SK-N-SH (cell line): ENCODE data around the gene B3GALNT2. TPM values are rescaled to one million over a fixed set of nuclear protein-coding genes. Genes with fewer than 3 reads are reported as not detected.
"Not testable (repeated sequence)": the region's sequence is repeated elsewhere in the genome, so short reads cannot be mapped to it uniquely, and the experiment has no call there.

Experiments
- CTCF ChIA-PET: fragments of 300-600, 350-600 bp; formaldehyde crosslinking; extraction: SDS; loops from one replicate; lab custom pipeline; 2021; lab: Yijun Ruan, JAX
- POLR2A ChIA-PET: fragments of 350-600 bp; sonication (Branson Sonifier 250); formaldehyde crosslinking; extraction: SDS; loops from one replicate; lab custom pipeline; 2020; ENCODE audit warnings: antibody characterized with exemption, inconsistent platforms; lab: Yijun Ruan, JAX
- DNase-seq: peaks from one replicate; pipeline ENCODE4 v3.0.0; 2012
- H2AFZ ChIP-seq: fragments of 200-600 bp; sonication (generic); 2 replicates; pipeline ENCODE4 v1.8.1; 2016; ENCODE audit warnings: antibody characterized with exemption, mild to moderate bottlenecking, low read depth
- H3F3A ChIP-seq: fragments of 200-600 bp; sonication (generic); replicated peaks from 2 replicates; pipeline ENCODE3; 2016; ENCODE audit warnings: antibody characterized with exemption, mild to moderate bottlenecking; ENCODE audit not compliant: insufficient read depth
- H3K27ac ChIP-seq, 2 experiments: fragments of 200-500 bp in 1 of 2; fragments of 200-600 bp in 1 of 2; sonication (Bioruptor generic) in 1 of 2; sonication (generic), shearing (Covaris generic) in 1 of 2; 2 replicates each; pipeline versions ENCODE4 v1.5.1 to v1.6.1; 2014 to 2016; ENCODE audit warnings: low read depth in 2 of 2, inconsistent platforms in 1 of 2, low read length in 1 of 2, mild to moderate bottlenecking in 1 of 2, mixed read lengths in 1 of 2
- H3K27me3 ChIP-seq: fragments of 200-600 bp; sonication (generic), shearing (Covaris generic); 2 replicates; pipeline ENCODE4 v1.6.1; 2016; ENCODE audit warnings: mixed run types; ENCODE audit not compliant: insufficient read depth
- H3K36me3 ChIP-seq, 2 experiments: fragments of 200-500 bp in 1 of 2; fragments of 200-600 bp in 1 of 2; sonication (Bioruptor generic) in 1 of 2; sonication (generic) in 1 of 2; replicated peaks in 1 of 2; 2 replicates each; pipeline versions ENCODE3 to v1.5.1; 2014 to 2016; ENCODE audit warnings: low read length in 1 of 2, mild to moderate bottlenecking in 1 of 2; ENCODE audit not compliant: insufficient read depth in 2 of 2, control insufficient read depth in 1 of 2
- H3K4me1 ChIP-seq, 2 experiments: fragments of 200-500 bp in 1 of 2; fragments of 200-600 bp in 1 of 2; sonication (Bioruptor generic) in 1 of 2; sonication (generic), shearing (Covaris generic) in 1 of 2; 2 replicates each; pipeline versions ENCODE4 v1.5.1 to v1.6.1; 2014 to 2016; ENCODE audit warnings: low read depth in 1 of 2, low read length in 1 of 2, mixed run types in 1 of 2; ENCODE audit not compliant: insufficient read depth in 2 of 2, control insufficient read depth in 1 of 2
- H3K4me2 ChIP-seq: fragments of 200-600 bp; sonication (generic), shearing (Covaris generic); 2 replicates; pipeline ENCODE4 v1.6.1; 2017; ENCODE audit warnings: mixed run types
- H3K4me3 ChIP-seq, 2 experiments: fragments of 200-500 bp in 1 of 2; fragments of 200-600 bp in 1 of 2; sonication (Bioruptor generic) in 1 of 2; sonication (generic), shearing (Covaris generic) in 1 of 2; 2 replicates each; pipeline versions ENCODE4 v1.5.1 to v1.8.1; 2014 to 2016; ENCODE audit warnings: low read depth in 2 of 2, inconsistent platforms in 1 of 2, low read length in 1 of 2, mild to moderate bottlenecking in 1 of 2, mixed read lengths in 1 of 2, moderate library complexity in 1 of 2
- H3K79me2 ChIP-seq: fragments of 200-600 bp; sonication (generic); 2 replicates; pipeline ENCODE4 v1.8.1; 2017; ENCODE audit warnings: mild to moderate bottlenecking; ENCODE audit not compliant: insufficient read depth
- H3K9ac ChIP-seq: fragments of 200-600 bp; sonication (generic); 2 replicates; pipeline ENCODE4 v1.6.1; 2017; ENCODE audit warnings: mixed run types
- H3K9me2 ChIP-seq: fragments of 200-600 bp; sonication (generic); 2 replicates; pipeline ENCODE4 v1.6.1; 2017; ENCODE audit warnings: mixed run types
- H3K9me3 ChIP-seq: fragments of 200-600 bp; sonication (generic); 2 replicates; pipeline ENCODE4 v1.6.1; 2017; ENCODE audit warnings: mixed run types, mild to moderate bottlenecking, moderate library complexity
- H4K20me1 ChIP-seq: fragments of 200-600 bp; sonication (generic); 2 replicates; pipeline ENCODE4 v1.6.1; 2017; ENCODE audit warnings: mild to moderate bottlenecking, mixed run types; ENCODE audit not compliant: insufficient read depth
- CHD2 ChIP-seq: fragments of 150-350 bp; IDR thresholded peaks from 2 replicates; pipeline ENCODE4 v1.6.1; 2018; ENCODE audit warnings: low read length; ENCODE audit not compliant: partially characterized antibody
- CTCF ChIP-seq: fragments of 200-600 bp; sonication (generic); IDR thresholded peaks from 2 replicates; pipeline ENCODE4 v1.6.1; 2017; ENCODE audit warnings: antibody characterized with exemption, mild to moderate bottlenecking, moderate library complexity
- EP300 ChIP-seq, 2 experiments: IDR thresholded peaks; 2 replicates each; pipeline versions ENCODE4 v1.4.0 to v1.6.1; 2012; ENCODE audit warnings: borderline replicate concordance in 1 of 2, low read depth in 1 of 2, low read length in 1 of 2
- EZH2phosphoT487 ChIP-seq: fragments of 200-600 bp; sonication (generic); IDR thresholded peaks from 2 replicates; pipeline ENCODE4 v1.6.1; 2017; ENCODE audit warnings: low read depth, mixed run types, mild to moderate bottlenecking, antibody characterized with exemption, moderate library complexity, borderline replicate concordance
- FOSL2 ChIP-seq: IDR thresholded peaks from 2 replicates; pipeline ENCODE4 v1.4.0; 2012; ENCODE audit warnings: low read depth, mild to moderate bottlenecking, moderate library complexity, borderline replicate concordance
- FOXJ3 ChIP-seq: sonication (generic); formaldehyde crosslinking; IDR thresholded peaks from 2 replicates; pipeline ENCODE4 v1.5.1; 2020; ENCODE audit warnings: mild to moderate bottlenecking, missing genetic modification reagents
- GATA2 ChIP-seq: sonication (generic); formaldehyde crosslinking; IDR thresholded peaks from 2 replicates; pipeline ENCODE4 v1.5.0; 2020; ENCODE audit warnings: mild to moderate bottlenecking, missing genetic modification reagents
- MAX ChIP-seq: IDR thresholded peaks from 2 replicates; pipeline ENCODE4 v1.4.0; 2012; ENCODE audit warnings: low read depth
- MEF2A ChIP-seq: IDR thresholded peaks from 2 replicates; pipeline ENCODE4 v1.4.0; 2012; ENCODE audit warnings: low read depth, borderline replicate concordance
- NFIC ChIP-seq: IDR thresholded peaks from 2 replicates; pipeline ENCODE4 v1.4.0; 2012; ENCODE audit warnings: borderline replicate concordance
- NRF1 ChIP-seq: IDR thresholded peaks from 2 replicates; pipeline ENCODE4 v1.6.1; 2012; ENCODE audit warnings: low read depth, mild to moderate bottlenecking, low read length
- PBX3 ChIP-seq: IDR thresholded peaks from 2 replicates; pipeline ENCODE4; 2012
- RCOR1 ChIP-seq: fragments of 150-350 bp; IDR thresholded peaks from 2 replicates; pipeline ENCODE4 v1.6.1; 2017; ENCODE audit warnings: antibody characterized with exemption, low read length
- SMC3 ChIP-seq: IDR thresholded peaks from 2 replicates; pipeline ENCODE4 v1.6.1; 2012; ENCODE audit warnings: low read depth, low read length, improper control_type of control experiment
- ZBTB33 ChIP-seq: IDR thresholded peaks from 2 replicates; pipeline ENCODE4 v1.4.0; 2012; ENCODE audit warnings: low read depth, borderline replicate concordance
- WGBS: methylation state at CpG from one replicate; pipeline ENCODE4 v1.1.6; 2017; ENCODE audit warnings: low lambda C conversion rate; 5-methylcytosine and 5-hydroxymethylcytosine counted together
- polyA plus RNA-seq, 3 experiments: library from polyadenylated mRNA; depleted of rRNA; stranded (reverse); fragments of >200 nt; gene quantifications; 2 replicates each; pipeline ENCODE4 v1.2.3, GENCODE V29; 2012

Gene B3GALNT2
- polyA plus RNA-seq, 1 of the 3 experiments (the other 2 are of a cell fraction): 15.5 TPM

GRCh38 chr1:235470741-235471439, 33.4 kb downstream of the B3GALNT2 start:
- TF ChIP-seq MAX (no peak), EZH2phosphoT487 (no peak), GATA2 (no peak), EP300 (IDR thresholded peaks at IDR 0.05; ENCODE audit: borderline replicate concordance in 1 of 2, low read depth in 1 of 2, low read length in 1 of 2) (no peak), PBX3 (no peak), FOXJ3 (CRISPR knock-in tag) (no peak)
- no peaks in the 10 kb centered on the region for H3K79me2 ChIP-seq
- H3K9ac ChIP-seq: no peak overlapping the region
- no peak overlapping the region for H3K27ac ChIP-seq
- ChIA-PET CTCF (no interaction called here), POLR2A (no interaction called here)
- no peak overlapping the region for H2AFZ ChIP-seq
- no peaks in the 10 kb centered on the region for H3K27me3 ChIP-seq
- 85% methylated on average over 6 of the region's 6 CpGs for WGBS
- DNase-seq: no peak
- H3K4me1 ChIP-seq: no peaks in the 10 kb centered on the region; a peak in 1 of 4 replicates
- no peaks in the 10 kb centered on the region for H4K20me1 ChIP-seq
- H3K4me3 ChIP-seq: no peak overlapping the region
- no peaks in the 10 kb centered on the region for H3K9me3 ChIP-seq
- no peaks in the 10 kb centered on the region for H3K9me2 ChIP-seq
- no peak overlapping the region for H3K4me2 ChIP-seq
- peaks cover 5 to 27% of the 10 kb centered on the region in 2 experiments for H3K36me3 ChIP-seq
- peaks cover 14% of the 10 kb centered on the region for H3F3A ChIP-seq

- WGBS: 96% methylated on average over 2 of the region's 2 CpGs
- POLR2A ChIA-PET, CTCF ChIA-PET, DNase-seq, H3K4me2 ChIP-seq, H4K20me1 ChIP-seq, H3K79me2 ChIP-seq, H2AFZ ChIP-seq, H3K9me2 ChIP-seq, H3K9me3 ChIP-seq, H3K27me3 ChIP-seq, H3K4me3 ChIP-seq, H3K4me1 ChIP-seq, H3K9ac ChIP-seq: not testable (repeated sequence)
- Histone ChIP-seq H3K27ac (peak overlapping the region in 1 of 2 experiments; percentile 49; a peak in 2 of 4 replicates), H3F3A (peaks cover 14% of the 10 kb centered on the region), H3K36me3 (peaks cover 5 to 36% of the 10 kb centered on the region in 2 experiments)
Measured at GRCh38 chr1:235469897-235470296, 34.4 kb downstream of the B3GALNT2 start.

GRCh38 chr1:235468970-235469369, 35.3 kb downstream of the B3GALNT2 start:
- ChIA-PET CTCF (no interaction called here), POLR2A (no interaction called here)
- no peak overlapping the region for H3K9ac ChIP-seq
- no peaks in the 10 kb centered on the region for H3K79me2 ChIP-seq
- peaks cover 5 to 44% of the 10 kb centered on the region in 2 experiments for H3K36me3 ChIP-seq
- H3K9me2 ChIP-seq: no peaks in the 10 kb centered on the region
- no peak for DNase-seq
- 56% methylated on average over 4 of the region's 4 CpGs for WGBS
- H3F3A ChIP-seq: peaks cover 11% of the 10 kb centered on the region
- no peaks in the 10 kb centered on the region for H3K9me3 ChIP-seq
- H3K4me2 ChIP-seq: no peak overlapping the region
- no peaks in the 10 kb centered on the region; a peak in 1 of 4 replicates for H3K4me1 ChIP-seq
- no peak overlapping the region for H3K4me3 ChIP-seq
- H3K27me3 ChIP-seq: no peaks in the 10 kb centered on the region
- H4K20me1 ChIP-seq: no peaks in the 10 kb centered on the region
- H2AFZ ChIP-seq: no peak overlapping the region
- H3K27ac ChIP-seq: peak overlapping the region in 1 of 2 experiments; percentile 49; a peak in 2 of 4 replicates
- no peak for TF ChIP-seq FOXJ3 (CRISPR knock-in tag)
- no peak for TF ChIP-seq NRF1
- TF ChIP-seq RCOR1: no peak
- TF ChIP-seq ZBTB33: no peak
- TF ChIP-seq FOSL2: peak; percentile 55; the same call in 1 of the 2 replicates
- TF ChIP-seq CHD2: no peak
- no peak for TF ChIP-seq MEF2A
- TF ChIP-seq CTCF: peak; percentile 38; the same call in 1 of the 2 replicates
- TF ChIP-seq EZH2phosphoT487: no peak
- TF ChIP-seq NFIC: no peak
- TF ChIP-seq SMC3: no peak
- TF ChIP-seq MAX: no peak
